H1 (cell line): ENCODE measurements around the gene RAD51B. TPM values are rescaled to one million over a fixed set of nuclear protein-coding genes. Genes with fewer than 3 reads are reported as not detected.

Experiments used
- CTCF ChIA-PET: fragments of 300-600 bp; sonication (Branson Sonifier 250); formaldehyde crosslinking; loops from one replicate; lab custom pipeline; 2021; ENCODE audit not compliant: partially characterized antibody; lab: Charles Lee
- POLR2A ChIA-PET: fragments of 300-600 bp; sonication (Branson Sonifier 250); formaldehyde crosslinking; loops from one replicate; lab custom pipeline; 2021; ENCODE audit warnings: inconsistent platforms; ENCODE audit not compliant: partially characterized antibody; lab: Charles Lee
- DNase-seq, 2 experiments: peaks; one replicate each; pipeline versions ENCODE4 v3.0.0 to v3.0.0-alpha.2; 2010 to 2022; ENCODE audit warnings: low spot score in 2 of 2, low read depth in 1 of 2, mixed read lengths in 1 of 2
- FAIRE-seq: peaks from 2 replicates; lab custom pipeline; 2011; peaks lifted over from hg19 to GRCh38; lab: Jason Lieb, UNC
- H2AFZ ChIP-seq: 2 replicates; pipeline ENCODE4 v1.8.1; 2012; ENCODE audit warnings: low read length, inconsistent platforms
- H2AK5ac ChIP-seq: 2 replicates; pipeline ENCODE4 v1.6.1; 2013; ENCODE audit warnings: low read depth, low read length
- H2BK120ac ChIP-seq: replicated peaks from 2 replicates; pipeline ENCODE3; 2013; ENCODE audit warnings: low read depth, low read length, inconsistent platforms
- H2BK12ac ChIP-seq: 2 replicates; pipeline ENCODE4 v1.6.1; 2013; ENCODE audit warnings: low read depth, low read length
- H2BK15ac ChIP-seq: 2 replicates; pipeline ENCODE4 v1.6.1; 2013; ENCODE audit warnings: low read length
- H2BK20ac ChIP-seq: 2 replicates; pipeline ENCODE4 v1.6.1; 2013; ENCODE audit warnings: low read length
- H2BK5ac ChIP-seq: 2 replicates; pipeline ENCODE4 v1.6.1; 2013; ENCODE audit warnings: low read depth, low read length
- H3K14ac ChIP-seq: 2 replicates; pipeline ENCODE4 v1.6.1; 2013; ENCODE audit warnings: inconsistent platforms; ENCODE audit not compliant: insufficient read length
- H3K18ac ChIP-seq: 2 replicates; pipeline ENCODE4 v1.6.1; 2013; ENCODE audit warnings: low read length; ENCODE audit errors: extremely low read depth
- H3K23ac ChIP-seq: 2 replicates; pipeline ENCODE4 v1.6.1; 2013; ENCODE audit warnings: inconsistent platforms; ENCODE audit not compliant: insufficient read length
- H3K23me2 ChIP-seq: 2 replicates; pipeline ENCODE4 v1.6.1; 2013; ENCODE audit warnings: low read depth, low read length
- H3K27ac ChIP-seq: 2 replicates; pipeline ENCODE4 v1.6.1; 2011; ENCODE audit warnings: low read depth, low read length, inconsistent platforms
- H3K27me3 ChIP-seq, 4 experiments: replicated peaks in 1 of 4; 1 replicate in 1 of 4; 2 replicates in 3 of 4; pipeline versions ENCODE4 v1.6.1 to v1.8.1; 2011 to 2013; ENCODE audit warnings: low read length in 3 of 4, mild to moderate bottlenecking in 3 of 4, inconsistent platforms in 2 of 4, mixed read lengths in 2 of 4, moderate library complexity in 1 of 4; ENCODE audit not compliant: control insufficient read depth in 3 of 4, insufficient read depth in 3 of 4; ENCODE audit errors: extremely low read depth in 1 of 4
- H3K36me3 ChIP-seq, 4 experiments: 2 replicates each; pipeline versions ENCODE4 v1.6.1 to v1.8.1; 2011 to 2013; ENCODE audit warnings: mild to moderate bottlenecking in 4 of 4, low read length in 3 of 4, moderate library complexity in 2 of 4, control low read depth in 1 of 4, inconsistent platforms in 1 of 4; ENCODE audit not compliant: insufficient read depth in 4 of 4, control insufficient read depth in 2 of 4
- H3K4ac ChIP-seq: replicated peaks from 2 replicates; pipeline ENCODE3; 2013; ENCODE audit warnings: low read length, low read depth, mixed read lengths, inconsistent platforms; ENCODE audit not compliant: insufficient read length
- H3K4me1 ChIP-seq, 4 experiments: replicated peaks in 1 of 4; 1 replicate in 1 of 4; 2 replicates in 3 of 4; pipeline versions ENCODE4 v1.6.1 to v1.8.1; 2011 to 2013; ENCODE audit warnings: low read length in 3 of 4, inconsistent platforms in 2 of 4, mixed read lengths in 1 of 4; ENCODE audit not compliant: insufficient read depth in 4 of 4, control insufficient read depth in 3 of 4
- H3K4me2 ChIP-seq, 2 experiments: 2 replicates each; pipeline versions ENCODE4 v1.6.1 to v1.8.1; 2011 to 2013; ENCODE audit warnings: low read depth in 2 of 2, low read length in 2 of 2, control low read depth in 1 of 2, inconsistent platforms in 1 of 2, mild to moderate bottlenecking in 1 of 2; ENCODE audit not compliant: insufficient read depth in 1 of 2
- H3K4me3 ChIP-seq, 4 experiments: fragments of 200-600, 300-600 bp in 1 of 4; sonication (generic), shearing (Covaris generic), sonication (Bioruptor Twin) in 1 of 4; 2 replicates each; pipeline versions ENCODE4 v1.5.1 to v1.8.1; 2011 to 2016; ENCODE audit warnings: low read length in 4 of 4, low read depth in 3 of 4, control low read depth in 2 of 4, inconsistent platforms in 2 of 4, mild to moderate bottlenecking in 2 of 4, mixed read lengths in 1 of 4, moderate library complexity in 1 of 4; ENCODE audit not compliant: insufficient read depth in 2 of 4; ENCODE audit errors: extremely low read depth in 1 of 4
- H3K56ac ChIP-seq: replicated peaks from 2 replicates; pipeline ENCODE3; 2013; ENCODE audit warnings: low read depth, mild to moderate bottlenecking, mixed read lengths, low read length, inconsistent platforms; ENCODE audit not compliant: insufficient read length
- H3K79me1 ChIP-seq: 2 replicates; pipeline ENCODE4 v1.6.1; 2013; ENCODE audit warnings: low read depth, low read length, control low read depth
- H3K79me2 ChIP-seq, 2 experiments: 2 replicates each; pipeline versions ENCODE4 v1.6.1 to v1.8.1; 2012 to 2013; ENCODE audit warnings: low read length in 2 of 2, mild to moderate bottlenecking in 2 of 2, inconsistent platforms in 1 of 2; ENCODE audit not compliant: insufficient read depth in 2 of 2, control insufficient read depth in 1 of 2
- H3K9ac ChIP-seq, 4 experiments: replicated peaks in 1 of 4; 1 replicate in 1 of 4; 2 replicates in 3 of 4; pipeline versions ENCODE4 v1.6.1 to v1.8.1; 2011 to 2013; ENCODE audit warnings: low read depth in 3 of 4, low read length in 3 of 4, control low read depth in 2 of 4, mild to moderate bottlenecking in 2 of 4, moderate library complexity in 2 of 4, inconsistent platforms in 1 of 4; ENCODE audit errors: extremely low read depth in 1 of 4
- H3K9me3 ChIP-seq, 2 experiments: 2 replicates each; pipeline versions ENCODE4 v1.6.1 to v1.8.1; 2012 to 2013; ENCODE audit warnings: mild to moderate bottlenecking in 2 of 2, moderate library complexity in 2 of 2, control low read depth in 1 of 2, inconsistent platforms in 1 of 2, low read depth in 1 of 2, low read length in 1 of 2, mixed read lengths in 1 of 2; ENCODE audit not compliant: insufficient read depth in 2 of 2
- H4K20me1 ChIP-seq, 2 experiments: replicated peaks in 1 of 2; 2 replicates each; pipeline versions ENCODE3 to v1.8.1; 2011 to 2013; ENCODE audit warnings: inconsistent platforms in 2 of 2, low read length in 2 of 2, mild to moderate bottlenecking in 1 of 2; ENCODE audit not compliant: insufficient read depth in 2 of 2, control insufficient read depth in 1 of 2
- H4K5ac ChIP-seq: 2 replicates; pipeline ENCODE4 v1.6.1; 2013; ENCODE audit warnings: low read length, low read depth, mixed read lengths, inconsistent platforms; ENCODE audit not compliant: insufficient read length
- H4K8ac ChIP-seq: 2 replicates; pipeline ENCODE4 v1.8.0; 2013; ENCODE audit warnings: mild to moderate bottlenecking, moderate library complexity, low read length, inconsistent platforms; ENCODE audit not compliant: insufficient read depth; ENCODE audit errors: extremely low read depth
- H4K91ac ChIP-seq: replicated peaks from 2 replicates; pipeline ENCODE3; 2013; ENCODE audit warnings: low read length, mixed read lengths, inconsistent platforms; ENCODE audit not compliant: insufficient read length
- ASH2L ChIP-seq: fragments of 200-600, 300-600 bp; sonication (generic); IDR thresholded peaks from one replicate; pipeline ENCODE4 v1.7.1; 2017; ENCODE audit warnings: low read length
- BACH1 ChIP-seq: IDR thresholded peaks from 2 replicates; pipeline ENCODE4 v1.6.1; 2012; ENCODE audit warnings: low read length, improper control_type of control experiment
- CBX8 ChIP-seq: fragments of 300-800, 300-1000 bp; sonication (generic); IDR thresholded peaks from 2 replicates; pipeline ENCODE4 v1.7.1; 2016; ENCODE audit warnings: low read depth, low read length, borderline replicate concordance
- CEBPB ChIP-seq: IDR thresholded peaks from 2 replicates; pipeline ENCODE4 v1.6.1; 2012; ENCODE audit warnings: low read depth, low read length
- CHD1 ChIP-seq: IDR thresholded peaks from 2 replicates; pipeline ENCODE4 v1.6.1; 2012; ENCODE audit warnings: low read depth, low read length, improper control_type of control experiment
- CHD2 ChIP-seq: IDR thresholded peaks from 2 replicates; pipeline ENCODE4 v1.6.1; 2012; ENCODE audit warnings: low read length, improper control_type of control experiment
- EZH2 ChIP-seq: fragments of 200-600 bp; sonication (generic); IDR thresholded peaks from 2 replicates; pipeline ENCODE4 v1.7.1; 2012; ENCODE audit warnings: low read depth, mild to moderate bottlenecking, moderate library complexity, low read length, inconsistent platforms; ENCODE audit not compliant: severe bottlenecking
- KDM4A ChIP-seq: IDR thresholded peaks from one replicate; pipeline ENCODE4 v1.7.1; 2012; ENCODE audit warnings: low read depth, mild to moderate bottlenecking, moderate library complexity, low read length, inconsistent platforms; ENCODE audit not compliant: severe bottlenecking
- KDM5A ChIP-seq: fragments of 200-600 bp; IDR thresholded peaks from 2 replicates; pipeline ENCODE4 v1.7.1; 2012; ENCODE audit warnings: mild to moderate bottlenecking, low read length, inconsistent platforms, mixed read lengths
- NRF1 ChIP-seq: IDR thresholded peaks from 2 replicates; pipeline ENCODE4 v1.6.1; 2011; ENCODE audit warnings: mild to moderate bottlenecking, low read depth, low read length, improper control_type of control experiment
- RXRA ChIP-seq: IDR thresholded peaks from 2 replicates; pipeline ENCODE4 v1.6.1; 2011; ENCODE audit warnings: low read depth, mild to moderate bottlenecking, low read length, moderate library complexity; ENCODE audit not compliant: insufficient read depth
- SP2 ChIP-seq: IDR thresholded peaks from 2 replicates; pipeline ENCODE4 v1.6.1; 2012; ENCODE audit warnings: mild to moderate bottlenecking, low read length, inconsistent platforms
- TCF12 ChIP-seq: IDR thresholded peaks from 2 replicates; pipeline ENCODE4 v1.6.1; 2011; ENCODE audit warnings: low read depth, mild to moderate bottlenecking, low read length
- TEAD4 ChIP-seq: IDR thresholded peaks from 2 replicates; pipeline ENCODE4 v1.6.1; 2012; ENCODE audit warnings: low read depth, low read length, inconsistent platforms, mixed read lengths
- WGBS, 2 experiments: shearing (Covaris generic) in 1 of 2; methylation state at CpG; one replicate each; pipeline versions ENCODE4 v1.1.6 to v1.1.7; 2013 to 2015; ENCODE audit warnings: low lambda C conversion rate in 2 of 2, mixed read lengths in 2 of 2, inconsistent platforms in 1 of 2, low coverage in 1 of 2, missing lambda C conversion rate in 1 of 2; ENCODE audit not compliant: insufficient replicate concordance in 2 of 2, insufficient coverage in 1 of 2, insufficient read length in 1 of 2; ENCODE audit errors: extremely low coverage in 1 of 2, missing lambda C conversion rate in 1 of 2; 5-methylcytosine and 5-hydroxymethylcytosine counted together
- polyA plus RNA-seq, 7 experiments: library from polyadenylated mRNA; depleted of rRNA in 3 of 7; stranded (reverse) in 5 of 7; unstranded in 2 of 7; fragments of >200 nt in 5 of 7; fragments of 200-250 nt in 2 of 7; gene quantifications; 1 replicate in 5 of 7; 2 replicates in 1 of 7; 4 replicates in 1 of 7; pipeline versions ENCODE4 v1.2.1 to v1.2.3, GENCODE V29; 2011 to 2013; ENCODE audit warnings: missing spikeins in 2 of 7, mixed read lengths in 2 of 7
- total RNA-seq: library from RNA; stranded (reverse); fragmentation: NEBNext Ultra II Directional; extraction: Animal tissue kit (Norgen Biotek cat#: 25700); gene quantifications from 2 replicates; pipeline ENCODE4 v1.2.1, GENCODE V29; 2021

The RAD51B gene
- total and polyA plus RNA-seq, 2 of the 8 experiments (the other 6 are each of a cell fraction or from before 2014, with no cell fraction given): 3.9 to 14.9 TPM

- H4K91ac ChIP-seq: no peak overlapping the region
- no peak overlapping the region for H2BK120ac ChIP-seq
- no peak overlapping the region for H2BK15ac ChIP-seq
- DNase-seq (no peak), FAIRE-seq (no peak)
- H4K5ac ChIP-seq: no peak overlapping the region
- ChIA-PET CTCF (no interaction called here), POLR2A (no interaction called here)
- WGBS, 2 experiments: 99% methylated on average over 3 of the region's 3 CpGs; no CpG with 5 or more reads in 1 of the 2 experiments
- no peak overlapping the region for H3K4me2 ChIP-seq
- H3K4ac ChIP-seq: no peak overlapping the region
- H3K4me1 ChIP-seq: no peaks in the 10 kb centered on the region
- no peak overlapping the region for H2AK5ac ChIP-seq
- no peak overlapping the region for H3K23ac ChIP-seq
- H3K27ac ChIP-seq: no peak overlapping the region
- H2BK5ac ChIP-seq: no peak overlapping the region
- H3K14ac ChIP-seq: no peak overlapping the region
- no peaks in the 10 kb centered on the region for H3K27me3 ChIP-seq
- no peak overlapping the region for H2BK12ac ChIP-seq
- no peak overlapping the region for H3K4me3 ChIP-seq
- H2BK20ac ChIP-seq: no peak overlapping the region
- H3K56ac ChIP-seq: no peak overlapping the region
- no peak overlapping the region for H2AFZ ChIP-seq
- peaks cover 0 to 3% of the 10 kb centered on the region in 2 experiments; a peak in 2 of 4 replicates for H3K9me3 ChIP-seq
- H4K20me1 ChIP-seq: no peaks in the 10 kb centered on the region
- no peak overlapping the region for H3K9ac ChIP-seq
- no peak overlapping the region for H4K8ac ChIP-seq
- no peaks in the 10 kb centered on the region; a peak in 1 of 8 replicates for H3K36me3 ChIP-seq
- H3K18ac ChIP-seq: no peak overlapping the region
- H3K79me1 ChIP-seq: no peaks in the 10 kb centered on the region
- H3K23me2 ChIP-seq: no peaks in the 10 kb centered on the region
- no peaks in the 10 kb centered on the region for H3K79me2 ChIP-seq
- TF ChIP-seq KDM5A (no peak), KDM4A (no peak), ASH2L (no peak), SP2 (no peak), CEBPB (no peak), TEAD4 (no peak), CBX8 (no peak), BACH1 (no peak), TCF12 (no peak), RXRA (no peak), NRF1 (no peak), CHD1 (no peak), CHD2 (no peak), EZH2 (no peak)
Measured at GRCh38 chr14:68148276-68148675, 328.7 kb downstream of the RAD51B start.
